DOHH2 (cell line): ENCODE measurements around the gene EHD4.

Experiments used
- EZH2phosphoT487 ChIP-seq: fragments of 200-600 bp; sonication (generic); IDR thresholded peaks from 2 replicates; pipeline ENCODE4 v1.6.1; 2017; ENCODE audit warnings: borderline replicate concordance, mild to moderate bottlenecking, antibody characterized with exemption, low read length, moderate library complexity, mixed read lengths
- TF ChIP-seq, protein P1 (sequence below): fragments of 200-600 bp; sonication (generic); IDR thresholded peaks from one replicate; pipeline ENCODE4 v1.5.1; 2014; ENCODE audit warnings: antibody characterized with exemption, mild to moderate bottlenecking, low read depth, low read length; ENCODE audit not compliant: poor library complexity, severe bottlenecking

DNA sequence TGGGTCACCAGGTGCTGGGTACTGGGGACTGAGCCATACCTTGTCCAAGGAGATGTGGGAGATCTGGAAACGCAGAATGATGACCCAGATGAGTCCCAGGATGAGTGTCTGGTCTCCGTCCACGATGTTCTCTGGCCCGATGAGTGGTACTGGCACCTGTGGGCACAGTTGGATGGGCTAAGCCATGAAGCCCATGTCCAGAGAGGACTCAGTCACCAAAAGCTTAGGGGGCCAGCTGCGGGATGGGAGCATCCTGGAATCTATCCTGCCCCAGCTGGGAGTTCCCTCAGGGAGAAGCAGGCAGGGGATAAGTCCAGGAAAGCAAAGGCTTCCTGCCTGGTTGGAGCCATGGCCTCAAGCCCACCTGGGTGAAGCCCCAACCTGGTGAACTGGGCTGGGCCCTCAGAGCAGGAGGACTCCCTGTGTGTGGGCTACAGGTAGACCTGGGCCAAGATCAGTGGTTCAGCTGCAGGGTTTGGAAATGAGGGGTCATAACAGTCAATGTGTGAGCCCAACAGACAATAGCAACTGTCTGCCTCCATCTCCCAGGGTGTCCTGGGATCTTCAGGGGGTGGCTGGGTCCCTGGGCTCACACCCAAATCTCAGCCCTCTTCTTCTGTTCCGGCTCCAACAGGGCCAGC, 82.2 kb downstream of the EHD4 start:
- TF ChIP-seq, protein P1, sequence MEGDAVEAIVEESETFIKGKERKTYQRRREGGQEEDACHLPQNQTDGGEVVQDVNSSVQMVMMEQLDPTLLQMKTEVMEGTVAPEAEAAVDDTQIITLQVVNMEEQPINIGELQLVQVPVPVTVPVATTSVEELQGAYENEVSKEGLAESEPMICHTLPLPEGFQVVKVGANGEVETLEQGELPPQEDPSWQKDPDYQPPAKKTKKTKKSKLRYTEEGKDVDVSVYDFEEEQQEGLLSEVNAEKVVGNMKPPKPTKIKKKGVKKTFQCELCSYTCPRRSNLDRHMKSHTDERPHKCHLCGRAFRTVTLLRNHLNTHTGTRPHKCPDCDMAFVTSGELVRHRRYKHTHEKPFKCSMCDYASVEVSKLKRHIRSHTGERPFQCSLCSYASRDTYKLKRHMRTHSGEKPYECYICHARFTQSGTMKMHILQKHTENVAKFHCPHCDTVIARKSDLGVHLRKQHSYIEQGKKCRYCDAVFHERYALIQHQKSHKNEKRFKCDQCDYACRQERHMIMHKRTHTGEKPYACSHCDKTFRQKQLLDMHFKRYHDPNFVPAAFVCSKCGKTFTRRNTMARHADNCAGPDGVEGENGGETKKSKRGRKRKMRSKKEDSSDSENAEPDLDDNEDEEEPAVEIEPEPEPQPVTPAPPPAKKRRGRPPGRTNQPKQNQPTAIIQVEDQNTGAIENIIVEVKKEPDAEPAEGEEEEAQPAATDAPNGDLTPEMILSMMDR, result no peak
- TF ChIP-seq EZH2phosphoT487, result no peak
